BE2C (cell line): ENCODE data around the gene RPP25. TPM values are rescaled to one million over a fixed set of nuclear protein-coding genes. Genes with fewer than 3 reads are reported as not detected.

ENCODE experiments used
- DNase-seq: peaks from one replicate; pipeline ENCODE4 v3.0.0-alpha.2; 2020
- H3K27me3 ChIP-seq: fragments of 250-450 bp; sonication (Bioruptor Pico); 2 replicates; pipeline ENCODE4 v1.5.1; 2020; ENCODE audit warnings: mild to moderate bottlenecking
- H3K36me3 ChIP-seq: fragments of 250-450 bp; sonication (Bioruptor Pico); 2 replicates; pipeline ENCODE4 v1.5.1; 2020; ENCODE audit warnings: mild to moderate bottlenecking
- H3K4me1 ChIP-seq: fragments of 250-450 bp; sonication (Bioruptor Pico); 2 replicates; pipeline ENCODE4 v1.5.1; 2020
- H3K4me3 ChIP-seq: 2 replicates; pipeline ENCODE4 v1.5.1; 2011; ENCODE audit warnings: low read depth, low read length
- H3K9me3 ChIP-seq: fragments of 250-450 bp; sonication (Bioruptor Pico); 2 replicates; pipeline ENCODE4 v1.5.1; 2020
- polyA plus RNA-seq: library from polyadenylated mRNA; unstranded; fragments of >200 nt; gene quantifications from one replicate; pipeline ENCODE4 v1.2.1, GENCODE V29; 2012; ENCODE audit warnings: low read depth, missing spikeins; ENCODE audit not compliant: insufficient read length, insufficient read depth
- TF ChIP-seq, protein P1 (sequence below): IDR thresholded peaks from 2 replicates; pipeline ENCODE4 v1.5.1; 2012; ENCODE audit warnings: mild to moderate bottlenecking, low read depth, low read length

RPP25 gene, protein sequence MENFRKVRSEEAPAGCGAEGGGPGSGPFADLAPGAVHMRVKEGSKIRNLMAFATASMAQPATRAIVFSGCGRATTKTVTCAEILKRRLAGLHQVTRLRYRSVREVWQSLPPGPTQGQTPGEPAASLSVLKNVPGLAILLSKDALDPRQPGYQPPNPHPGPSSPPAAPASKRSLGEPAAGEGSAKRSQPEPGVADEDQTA
- 78.8 TPM for polyA plus RNA-seq

DNA sequence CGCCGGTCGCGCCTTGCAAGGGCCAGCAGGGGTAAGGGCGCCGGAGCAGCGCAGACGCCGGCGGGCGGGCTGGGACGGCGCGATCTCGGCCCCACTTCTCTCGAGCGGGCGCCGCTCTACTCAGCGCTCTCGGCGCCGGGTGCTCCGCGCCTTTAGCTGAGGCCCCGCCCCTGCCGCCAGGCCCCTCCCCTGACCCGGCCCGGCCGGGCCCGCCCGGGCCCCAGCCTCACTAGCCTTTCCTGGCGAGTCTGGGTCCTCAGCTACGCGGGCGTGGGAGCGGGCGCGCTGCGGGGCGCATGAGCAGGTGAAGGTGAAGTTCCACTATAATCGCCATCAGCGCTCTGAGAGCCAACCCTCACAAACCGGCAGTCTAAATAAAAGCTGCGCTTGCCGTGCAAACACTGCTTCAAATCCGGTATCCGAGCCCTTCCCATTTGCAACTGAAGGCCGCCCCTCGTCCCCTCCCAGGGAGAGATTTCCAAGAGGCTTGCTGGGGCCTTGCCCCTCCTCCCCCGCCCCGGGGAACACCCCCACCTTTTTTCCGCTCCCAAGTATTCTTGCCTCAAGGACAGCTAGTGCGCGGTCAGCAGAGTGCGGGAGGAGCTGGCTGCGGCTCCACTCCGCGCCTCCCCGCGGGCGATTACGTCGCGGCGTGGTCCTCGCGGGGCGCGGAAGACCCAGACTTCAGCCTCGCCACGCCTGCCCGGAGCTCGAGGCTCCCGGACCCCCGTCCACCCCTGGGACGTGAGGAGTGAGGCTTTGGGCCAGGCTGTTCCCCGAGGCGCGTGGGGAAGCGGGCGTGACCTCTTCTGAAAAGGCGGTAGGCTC, at the start of gene RPP25:
Gene RPP25, minus strand, starts transcription at position 125 of the 828 bp plus-strand sequence. CDS start 189 bp downstream, outside the sequence.
- H3K27me3 ChIP-seq: no peaks in the 10 kb centered on the region
- H3K4me3 ChIP-seq: peak within 1 kb of the TSS; percentile 73

DNA sequence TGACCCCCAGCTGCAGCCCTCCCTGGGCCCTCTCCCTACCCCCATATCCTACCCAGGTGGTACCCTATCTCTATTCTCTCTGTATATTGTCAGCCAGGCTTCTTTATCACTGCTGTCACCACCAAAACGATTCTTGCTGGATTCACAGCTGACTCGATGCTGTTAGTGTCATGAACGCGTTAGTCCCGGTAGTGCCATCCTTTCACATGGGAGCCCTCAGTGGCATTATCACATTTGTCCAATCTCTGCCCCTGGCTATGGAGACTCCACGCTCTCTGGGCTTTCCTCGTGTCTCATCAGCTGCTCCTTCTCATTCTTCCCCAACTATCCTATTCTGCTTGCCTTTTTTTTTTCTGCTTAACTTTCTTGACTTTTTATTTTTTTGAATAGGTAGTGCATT, 45.8 kb upstream of the RPP25 start:
- Histone ChIP-seq H3K4me1 (peaks cover 4% of the 10 kb centered on the region), H3K27me3 (no peaks in the 10 kb centered on the region), H3K9me3 (no peaks in the 10 kb centered on the region), H3K36me3 (peaks cover 38% of the 10 kb centered on the region), H3K4me3 (no peak overlapping the region)
- TF ChIP-seq, protein P1, sequence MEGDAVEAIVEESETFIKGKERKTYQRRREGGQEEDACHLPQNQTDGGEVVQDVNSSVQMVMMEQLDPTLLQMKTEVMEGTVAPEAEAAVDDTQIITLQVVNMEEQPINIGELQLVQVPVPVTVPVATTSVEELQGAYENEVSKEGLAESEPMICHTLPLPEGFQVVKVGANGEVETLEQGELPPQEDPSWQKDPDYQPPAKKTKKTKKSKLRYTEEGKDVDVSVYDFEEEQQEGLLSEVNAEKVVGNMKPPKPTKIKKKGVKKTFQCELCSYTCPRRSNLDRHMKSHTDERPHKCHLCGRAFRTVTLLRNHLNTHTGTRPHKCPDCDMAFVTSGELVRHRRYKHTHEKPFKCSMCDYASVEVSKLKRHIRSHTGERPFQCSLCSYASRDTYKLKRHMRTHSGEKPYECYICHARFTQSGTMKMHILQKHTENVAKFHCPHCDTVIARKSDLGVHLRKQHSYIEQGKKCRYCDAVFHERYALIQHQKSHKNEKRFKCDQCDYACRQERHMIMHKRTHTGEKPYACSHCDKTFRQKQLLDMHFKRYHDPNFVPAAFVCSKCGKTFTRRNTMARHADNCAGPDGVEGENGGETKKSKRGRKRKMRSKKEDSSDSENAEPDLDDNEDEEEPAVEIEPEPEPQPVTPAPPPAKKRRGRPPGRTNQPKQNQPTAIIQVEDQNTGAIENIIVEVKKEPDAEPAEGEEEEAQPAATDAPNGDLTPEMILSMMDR: no peak
- peak; percentile 27 for DNase-seq

More for the DNA sequence above, at the start of gene RPP25:
- peak; percentile 89 for DNase-seq
- H3K9me3 ChIP-seq: no peaks in the 10 kb centered on the region
- H3K36me3 ChIP-seq: no peaks in the 10 kb centered on the region
- TF ChIP-seq, protein P1: no peak
- peaks cover 4% of the 10 kb centered on the region for H3K4me1 ChIP-seq

DNA sequence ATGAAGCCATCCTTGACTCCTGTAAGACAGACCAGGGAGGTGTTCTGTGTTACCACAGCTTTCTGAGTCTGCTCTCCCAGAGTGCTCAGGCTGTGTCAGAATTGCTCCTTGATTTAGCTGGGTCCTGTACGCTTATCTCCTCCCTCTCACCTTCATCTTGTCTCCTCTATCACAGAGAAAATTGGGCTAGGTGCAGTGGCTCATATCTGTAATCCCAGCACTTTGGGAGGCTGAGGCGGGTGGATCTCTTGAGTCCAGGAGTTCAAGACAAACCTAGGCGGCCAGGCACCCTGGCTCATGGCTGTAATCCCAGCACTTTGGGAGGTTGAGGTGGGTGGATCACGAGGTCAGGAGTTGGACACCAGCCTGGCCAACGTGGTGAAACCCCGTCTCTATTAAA, 44.7 kb upstream of the RPP25 start:
- Histone ChIP-seq H3K9me3 (no peaks in the 10 kb centered on the region), H3K27me3 (no peaks in the 10 kb centered on the region), H3K4me3 (no peak overlapping the region), H3K4me1 (peaks cover 7% of the 10 kb centered on the region), H3K36me3 (peaks cover 39% of the 10 kb centered on the region)
- TF ChIP-seq, protein P1: no peak
- DNase-seq: no peak

DNA sequence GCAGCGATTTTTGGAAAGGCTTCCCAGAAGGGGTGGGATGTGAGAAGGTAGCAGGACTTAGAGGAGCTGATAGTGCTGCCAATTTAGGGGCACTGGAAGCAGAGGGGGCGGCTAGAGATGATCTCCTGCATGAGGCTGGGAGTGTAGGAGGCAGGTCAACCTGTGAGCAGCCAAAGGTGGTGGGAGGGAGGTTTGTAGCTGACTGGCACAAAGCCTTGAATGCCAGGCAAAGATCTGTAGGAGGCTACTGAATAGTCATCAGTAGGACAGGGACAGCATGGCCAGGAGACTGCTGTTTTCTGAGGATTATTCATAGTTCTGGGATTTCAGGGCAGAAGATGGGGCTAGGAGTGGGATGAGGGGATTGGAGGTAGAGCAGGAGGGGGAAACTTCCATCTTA, 41.0 kb upstream of the RPP25 start:
- H3K27me3 ChIP-seq: no peaks in the 10 kb centered on the region
- TF ChIP-seq, protein P1: no peak

DNA sequence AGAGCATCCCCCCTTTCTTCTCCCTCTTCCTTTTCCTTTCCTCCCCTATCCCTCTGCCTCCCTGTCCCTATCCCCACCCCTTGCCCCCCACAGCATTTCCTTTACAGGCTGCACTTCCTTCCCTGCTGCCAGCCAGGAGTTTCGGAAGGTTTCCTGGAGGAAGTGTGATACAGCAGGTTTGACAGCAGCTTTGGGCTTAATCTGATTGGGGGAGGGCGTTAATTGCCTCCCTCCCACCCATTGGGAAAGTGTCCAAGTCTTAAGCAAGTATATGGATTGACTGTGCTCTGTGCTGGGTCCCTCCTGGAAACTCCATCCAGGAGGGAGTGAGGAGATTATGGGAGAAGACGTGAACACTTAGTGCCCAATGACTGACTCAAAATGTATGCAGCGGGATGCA, 40.6 kb upstream of the RPP25 start:
- peaks cover 9% of the 10 kb centered on the region for H3K4me1 ChIP-seq
- TF ChIP-seq, protein P1: no peak
- H3K27me3 ChIP-seq: no peaks in the 10 kb centered on the region
- H3K9me3 ChIP-seq: no peaks in the 10 kb centered on the region
- peaks cover 21% of the 10 kb centered on the region for H3K36me3 ChIP-seq
- H3K4me3 ChIP-seq: peak overlapping the region; percentile 83
- no peak for DNase-seq

More for the DNA sequence above, 41.0 kb upstream of the RPP25 start:
- no peaks in the 10 kb centered on the region for H3K9me3 ChIP-seq
- DNase-seq: no peak
- no peak overlapping the region for H3K4me3 ChIP-seq
- peaks cover 23% of the 10 kb centered on the region for H3K36me3 ChIP-seq
- peaks cover 10% of the 10 kb centered on the region for H3K4me1 ChIP-seq
